ENCODE results near the gene CZIB. TPM values are rescaled to one million over a fixed set of nuclear protein-coding genes. Genes with fewer than 3 reads are reported as not detected.

CZIB gene
- total RNA-seq, 4 donors from 2014 or later, result 58.8 to 103 (median 84.4) TPM

GRCh38 chr1:53197291-53198200 lies 22.9 kb downstream of the CZIB start:
- Histone ChIP-seq H3K27me3 (no peaks in the 10 kb centered on the region), H3K36me3 (peaks cover 6 to 20% of the 10 kb centered on the region in 2 donors), H3K27ac (peak overlapping the region; percentile 90 to 99 (median 97)), H3K4me3 (peak overlapping the region; percentile 66 to 90), H3K4me1 (peaks cover 10 to 43% (median 15%) of the 10 kb centered on the region in 3 donors), H3K9me3 (no peaks in the 10 kb centered on the region)
- 30 to 35% methylated on average over 13 of the region's 13 CpGs for WGBS, 2 donors (ENCODE audit: low coverage in 1 of 2)
- peak; percentile 6 for ATAC-seq
- TF ChIP-seq POLR2A (IDR thresholded peaks at IDR 0.05), result no peak
- peak; percentile 39 for TF ChIP-seq POLR2AphosphoS5 (IDR thresholded peaks at IDR 0.05)

GRCh38 chr1:53196485-53197290 lies 23.7 kb downstream of the CZIB start, which contains the start of gene CPT2:
Gene CPT2 (plus strand): TSS chr1:53196824. CDS start chr1:53196944, 120 bp downstream.
- peak; percentile 99 for ATAC-seq
- H3K4me3 ChIP-seq, result peak within 1 kb of the TSS; percentile 66 to 90
- peaks cover 10 to 43% (median 15%) of the 10 kb centered on the region in 3 donors for H3K4me1 ChIP-seq
- 0 to 2% methylated on average over 5 to 8 of the region's 57 CpGs for WGBS, 2 donors (ENCODE audit: low coverage in 1 of 2)
- no peaks in the 10 kb centered on the region for H3K9me3 ChIP-seq
- peak within 1 kb of the TSS; percentile 90 to 99 (median 97) for H3K27ac ChIP-seq
- peaks cover 0 to 12% of the 10 kb centered on the region in 2 donors for H3K36me3 ChIP-seq
- TF ChIP-seq POLR2AphosphoS5 (IDR thresholded peaks at IDR 0.05) (peak; percentile 99), POLR2A (IDR thresholded peaks at IDR 0.05) (peak; percentile 98), EP300 (IDR thresholded peaks at IDR 0.05) (no peak), CTCF (IDR thresholded peaks at IDR 0.05) (peak in 1 of 4 experiments; percentile 29)
- no peaks in the 10 kb centered on the region for H3K27me3 ChIP-seq

GRCh38 chr1:53196017-53196484 lies 24.4 kb downstream of the CZIB start:
- peak overlapping the region; percentile 22 to 99 (median 97) for H3K27ac ChIP-seq
- no peaks in the 10 kb centered on the region for H3K27me3 ChIP-seq
- ATAC-seq, result peak; percentile 7
- TF ChIP-seq CTCF (IDR thresholded peaks at IDR 0.05) (no peak), EP300 (IDR thresholded peaks at IDR 0.05) (no peak), POLR2AphosphoS5 (IDR thresholded peaks at IDR 0.05) (no peak), POLR2A (IDR thresholded peaks at IDR 0.05) (no peak)
- WGBS, 2 donors (ENCODE audit: low coverage in 1 of 2), result 24 to 28% methylated on average over 9 of the region's 9 CpGs
- H3K36me3 ChIP-seq, result peaks cover 0 to 5% of the 10 kb centered on the region in 2 donors
- peak overlapping the region; percentile 66 to 90 for H3K4me3 ChIP-seq
- H3K9me3 ChIP-seq, result no peaks in the 10 kb centered on the region
- H3K4me1 ChIP-seq, result peaks cover 10 to 43% (median 15%) of the 10 kb centered on the region in 3 donors

GRCh38 chr1:53195246-53196016 lies 25.0 kb downstream of the CZIB start:
- 33 to 57% methylated on average over 3 to 8 of the region's 11 CpGs for WGBS, 2 donors (ENCODE audit: low coverage in 1 of 2)
- peak overlapping the region; percentile 22 to 99 (median 97) for H3K27ac ChIP-seq
- H3K36me3 ChIP-seq, result no peaks in the 10 kb centered on the region
- TF ChIP-seq EP300 (IDR thresholded peaks at IDR 0.05) (no peak), POLR2AphosphoS5 (IDR thresholded peaks at IDR 0.05) (no peak), CTCF (IDR thresholded peaks at IDR 0.05) (no peak), POLR2A (IDR thresholded peaks at IDR 0.05) (no peak)
- peak overlapping the region in 1 of 2 donors; percentile 90 for H3K4me3 ChIP-seq
- H3K9me3 ChIP-seq, result no peaks in the 10 kb centered on the region
- no peaks in the 10 kb centered on the region for H3K27me3 ChIP-seq
- ATAC-seq, result no peak
- peaks cover 10 to 43% (median 15%) of the 10 kb centered on the region in 3 donors for H3K4me1 ChIP-seq

All from gastroesophageal sphincter (tissue), 4 donors.